HG02852 (cell line): ENCODE measurements around the gene SCNN1B.
"Not testable (repeated sequence)": the region's sequence is repeated elsewhere in the genome, so short reads cannot be mapped to it uniquely, and the experiment has no call there.

Source experiments
- ATAC-seq: cut with Tn5 transposase; IDR thresholded peaks from one replicate; pipeline ENCODE4 v1.9.1; 2021; ENCODE audit warnings: mild to moderate bottlenecking, moderate library complexity; ENCODE audit not compliant: unreplicated experiment

SCNN1B gene

DNA sequence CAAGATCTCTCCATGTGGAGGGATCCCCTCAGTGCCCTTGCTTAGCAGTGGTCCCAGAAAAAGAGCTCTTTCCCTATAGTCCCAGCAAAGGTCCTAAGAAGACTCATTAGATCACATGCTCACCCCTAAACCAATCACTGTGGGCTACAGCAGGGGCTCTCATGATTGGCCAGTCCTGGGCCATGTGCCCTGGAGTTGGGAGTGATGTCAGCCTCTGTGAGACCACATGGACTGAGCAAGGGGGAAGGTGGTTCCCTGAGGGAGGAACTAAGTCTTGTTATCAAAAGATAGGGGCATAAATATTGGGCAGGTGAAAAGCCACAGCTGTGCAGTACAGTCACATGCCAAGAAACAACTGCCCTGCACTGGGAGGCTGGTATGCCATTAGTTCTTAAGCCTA is 51.3 kb downstream of the SCNN1B start:
- no peak for ATAC-seq

DNA sequence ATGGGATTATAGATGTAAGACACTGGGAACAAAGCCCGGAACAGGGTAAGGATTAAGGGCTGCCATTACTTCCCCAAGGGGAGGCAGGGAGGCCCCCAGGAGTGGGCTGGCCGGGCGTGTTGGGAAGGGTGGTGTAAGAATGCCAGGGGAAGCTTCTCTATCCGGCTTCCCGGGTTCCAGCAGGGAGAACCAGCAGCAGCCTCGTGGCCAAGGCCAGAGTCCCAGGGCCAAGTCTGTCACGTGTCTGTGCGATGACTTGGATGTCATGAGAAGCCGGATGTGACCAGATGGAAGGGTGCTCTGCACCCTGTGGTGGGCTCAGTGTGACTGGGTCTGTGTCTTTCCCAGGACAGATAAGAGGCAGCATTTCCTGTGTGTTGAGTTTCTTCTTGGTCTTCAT is 52.1 kb downstream of the SCNN1B start:
- no peak for ATAC-seq

DNA sequence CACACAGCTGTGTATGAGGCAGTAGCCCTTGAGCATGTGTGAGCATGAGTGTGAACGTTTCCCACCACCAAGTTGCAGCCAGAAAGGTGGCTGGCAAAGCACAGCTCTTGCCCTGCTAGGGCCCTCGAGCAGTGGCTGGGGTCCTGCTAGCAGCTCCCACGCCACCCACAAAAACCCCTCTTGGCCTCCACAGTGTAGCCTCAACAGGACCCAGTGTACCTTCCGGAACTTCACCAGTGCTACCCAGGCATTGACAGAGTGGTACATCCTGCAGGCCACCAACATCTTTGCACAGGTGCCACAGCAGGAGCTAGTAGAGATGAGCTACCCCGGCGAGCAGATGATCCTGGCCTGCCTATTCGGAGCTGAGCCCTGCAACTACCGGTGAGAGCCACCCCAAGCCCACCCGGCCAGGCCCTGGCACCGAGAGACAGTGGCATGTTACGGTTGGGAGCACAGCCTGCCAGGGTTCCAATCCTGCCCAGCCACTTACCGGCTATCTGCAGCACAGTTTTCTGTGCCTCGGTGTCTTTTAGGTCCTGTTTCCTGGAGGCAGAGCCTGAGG is 53.1 kb downstream of the SCNN1B start:
- ATAC-seq = no peak

DNA sequence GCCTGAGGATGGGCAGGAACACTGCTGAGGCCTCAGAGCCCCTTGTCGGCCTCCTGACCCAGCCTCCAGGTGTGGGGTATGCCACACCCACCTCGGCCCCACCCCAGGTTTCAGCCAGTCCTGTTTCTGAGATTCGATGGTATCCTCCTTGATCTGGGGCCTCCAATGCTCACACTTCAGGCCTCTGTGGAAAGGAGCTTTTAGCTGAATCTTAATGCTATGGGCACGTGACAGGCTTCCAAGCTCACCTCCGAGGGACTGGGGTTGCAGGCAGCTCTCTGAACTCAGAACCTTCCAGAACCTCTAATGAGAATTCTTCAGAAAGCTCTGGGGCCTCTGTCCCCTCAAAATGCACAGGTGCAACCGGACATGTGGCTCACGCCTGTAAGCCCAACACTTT is 54.8 kb downstream of the SCNN1B start:
- no peak for ATAC-seq

DNA sequence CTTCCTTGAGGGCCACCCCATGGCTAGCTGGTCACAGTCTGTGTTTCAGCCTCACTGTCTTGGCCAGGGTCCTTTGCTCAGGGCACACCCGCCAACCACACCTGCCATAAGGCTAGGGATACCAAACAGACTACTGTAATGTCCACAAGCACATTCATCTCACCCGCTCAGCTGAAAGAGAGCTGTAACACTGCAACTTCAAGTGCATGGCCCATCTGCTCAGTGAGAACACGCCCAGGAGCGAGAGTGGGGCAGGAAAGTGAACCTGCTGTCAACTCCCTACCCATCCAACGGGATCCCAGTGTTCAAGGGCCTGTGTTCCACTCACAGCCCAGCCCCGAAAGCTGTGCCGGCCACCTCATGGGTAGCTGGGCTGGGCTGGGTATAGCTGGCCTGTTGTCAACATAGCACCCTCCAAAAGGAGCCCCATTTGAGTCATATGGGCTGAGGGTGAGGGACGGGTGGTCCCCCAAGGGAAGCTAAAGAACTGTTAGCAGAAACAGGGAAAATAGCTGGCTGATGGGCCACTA is 55.7 kb downstream of the SCNN1B start:
- no peak for ATAC-seq

DNA sequence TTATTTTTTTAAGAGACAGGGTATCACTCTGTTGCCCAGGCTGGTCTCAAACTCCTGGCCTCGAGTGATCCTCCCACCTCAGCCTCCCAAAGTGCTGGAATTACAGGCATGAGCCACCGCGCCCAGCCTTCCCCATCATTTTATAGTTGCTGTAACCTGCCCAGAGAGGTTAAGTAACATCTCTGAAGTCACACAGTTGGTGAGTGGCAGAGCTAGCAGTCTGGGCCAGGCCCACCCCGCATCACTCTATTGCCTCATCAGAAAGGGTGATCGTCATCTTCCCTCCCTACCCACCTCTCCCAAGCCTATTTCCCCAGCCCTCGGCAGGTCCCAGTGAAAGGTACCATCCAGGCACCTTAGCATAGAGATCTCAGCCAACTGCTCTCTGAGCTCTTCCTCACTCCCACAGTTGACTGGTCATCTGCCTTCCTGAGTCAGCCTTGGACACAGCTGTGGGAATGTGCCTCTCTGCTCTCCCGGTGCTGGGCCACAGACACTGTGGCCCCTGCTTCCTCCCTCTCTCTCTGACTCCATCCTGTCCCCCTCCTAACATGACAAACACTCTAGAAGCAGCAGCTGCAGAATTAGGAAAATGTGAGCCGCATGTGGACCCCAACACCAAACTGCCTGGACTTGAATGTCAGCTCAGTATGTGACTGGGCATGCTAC is 57.1 kb downstream of the SCNN1B start:
- no peak for ATAC-seq

DNA sequence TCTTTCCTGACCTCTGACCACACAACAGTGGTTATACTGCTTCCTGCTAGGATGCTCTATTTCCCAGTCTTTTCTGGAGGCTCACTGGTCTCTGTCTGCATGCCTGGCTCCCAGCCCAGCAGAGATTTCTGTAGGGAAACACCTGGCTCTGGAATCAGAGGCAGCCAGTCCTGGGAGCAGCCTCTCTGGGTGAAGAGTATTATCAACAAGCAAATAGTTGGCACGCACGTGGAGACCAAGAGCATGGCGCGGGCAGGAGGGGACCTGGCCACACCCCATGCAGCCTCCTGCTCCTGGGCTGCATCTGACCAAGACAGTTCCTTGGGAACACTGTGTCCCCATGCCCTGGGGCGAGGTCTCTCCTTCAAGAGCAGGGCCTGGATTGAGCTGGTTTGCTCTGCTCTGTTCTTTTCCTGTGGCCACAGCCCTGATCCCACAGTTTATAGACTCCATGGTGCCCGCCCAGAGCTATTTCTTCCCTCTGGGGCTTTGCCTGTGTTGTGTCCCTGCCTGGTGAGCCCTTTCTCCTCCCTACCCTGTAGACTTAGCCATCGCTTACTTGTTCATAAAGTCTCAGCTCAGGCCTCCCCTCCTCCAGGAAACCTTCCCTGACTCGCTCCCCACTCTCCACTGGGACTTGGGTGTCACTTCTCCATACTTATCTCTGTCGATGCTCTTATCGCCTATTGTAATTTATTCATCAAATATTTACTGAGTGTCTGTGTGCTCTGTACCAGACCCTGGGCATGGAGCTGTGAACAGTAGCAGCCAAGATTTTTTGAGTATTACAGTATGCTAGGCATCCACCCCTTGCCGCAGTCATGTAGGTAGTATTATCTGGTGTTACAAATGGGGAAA is 60.6 kb downstream of the SCNN1B start:
- ATAC-seq = no peak

DNA sequence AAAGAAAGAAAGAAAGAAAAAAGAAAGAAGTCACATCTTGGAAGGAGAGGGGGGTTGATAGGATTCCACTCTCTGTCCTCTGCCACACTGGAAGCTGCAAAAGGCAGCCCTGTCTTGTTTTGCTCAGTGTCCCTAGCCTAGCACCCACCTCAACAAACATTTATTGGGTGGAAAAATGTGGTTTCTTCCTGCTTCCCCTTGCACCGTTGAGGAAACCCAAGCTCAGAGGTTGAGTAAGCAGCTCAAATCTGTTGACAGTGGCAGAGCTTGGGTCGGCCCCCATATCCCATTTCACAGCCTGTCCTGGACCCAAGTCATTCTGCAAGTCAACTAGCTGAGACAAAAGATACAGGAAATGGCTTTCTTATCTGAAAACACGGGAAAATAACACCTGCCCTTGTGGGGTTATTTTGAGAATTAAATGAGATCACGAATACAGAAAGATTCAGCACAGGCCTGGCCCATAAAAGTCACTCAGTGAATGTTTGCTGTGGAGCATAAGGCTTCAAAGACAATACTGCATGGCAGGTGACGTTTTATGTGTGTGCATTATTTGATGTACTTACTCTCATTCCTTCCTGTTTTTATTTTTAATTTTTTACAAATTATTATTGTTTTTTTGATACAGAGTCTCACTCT is 63.6 kb downstream of the SCNN1B start:
- ATAC-seq = no peak

DNA sequence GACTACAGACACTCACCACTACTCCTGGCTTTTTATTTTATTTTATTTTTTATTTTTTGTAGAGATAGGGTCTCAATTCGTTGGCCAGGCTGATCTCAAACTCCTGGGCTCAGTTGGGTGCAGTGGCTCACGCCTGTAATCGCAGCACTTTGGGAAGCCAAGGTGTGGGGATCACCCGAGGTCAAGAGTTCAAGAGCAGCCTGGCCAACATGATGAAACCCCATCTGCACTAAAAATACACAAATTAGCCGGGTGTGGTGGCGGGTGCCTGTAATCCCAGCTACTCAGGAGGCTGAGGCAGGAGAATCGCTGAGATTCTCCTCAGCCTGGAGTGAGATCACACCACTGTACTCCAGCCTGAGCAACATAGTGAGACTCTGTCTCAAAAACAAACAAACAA is 64.2 kb downstream of the SCNN1B start:
- ATAC-seq = not testable (repeated sequence)

DNA sequence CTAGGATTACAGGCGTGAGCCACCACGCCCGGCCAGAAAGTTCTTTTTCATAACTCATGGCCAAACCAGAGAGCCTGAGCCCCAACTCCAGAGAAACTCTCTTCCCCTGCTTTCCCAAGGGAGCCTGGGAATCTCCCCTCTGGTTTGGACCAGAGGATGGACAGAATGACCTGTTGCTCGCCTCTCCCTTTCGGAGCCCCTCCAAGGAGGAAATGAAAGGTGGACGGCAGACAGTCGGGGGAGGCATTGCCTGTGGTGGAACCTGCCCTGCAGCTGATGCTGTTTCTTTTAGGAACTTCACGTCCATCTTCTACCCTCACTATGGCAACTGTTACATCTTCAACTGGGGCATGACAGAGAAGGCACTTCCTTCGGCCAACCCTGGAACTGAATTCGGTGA is 65.5 kb downstream of the SCNN1B start:
- ATAC-seq = no peak

DNA sequence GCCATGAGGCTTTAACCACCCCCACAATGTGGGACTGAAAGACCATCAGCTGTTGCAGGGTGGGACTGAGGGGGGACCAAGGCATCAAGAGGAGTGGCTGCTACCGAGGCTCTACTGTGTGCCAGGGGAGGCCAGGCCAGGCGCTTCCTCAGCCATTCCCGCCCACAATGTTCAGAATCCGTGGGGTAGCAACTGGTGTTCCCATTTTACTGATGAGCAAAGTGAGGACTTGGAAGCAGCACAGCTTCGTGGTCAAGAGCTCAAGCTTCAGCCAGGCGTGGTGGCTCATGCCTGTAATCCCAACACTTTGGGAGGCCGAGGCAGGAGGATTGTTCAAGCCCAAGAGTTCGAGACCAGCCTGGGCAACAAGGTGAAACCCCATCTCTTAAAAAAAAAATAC is 65.9 kb downstream of the SCNN1B start:
- ATAC-seq = no peak

DNA sequence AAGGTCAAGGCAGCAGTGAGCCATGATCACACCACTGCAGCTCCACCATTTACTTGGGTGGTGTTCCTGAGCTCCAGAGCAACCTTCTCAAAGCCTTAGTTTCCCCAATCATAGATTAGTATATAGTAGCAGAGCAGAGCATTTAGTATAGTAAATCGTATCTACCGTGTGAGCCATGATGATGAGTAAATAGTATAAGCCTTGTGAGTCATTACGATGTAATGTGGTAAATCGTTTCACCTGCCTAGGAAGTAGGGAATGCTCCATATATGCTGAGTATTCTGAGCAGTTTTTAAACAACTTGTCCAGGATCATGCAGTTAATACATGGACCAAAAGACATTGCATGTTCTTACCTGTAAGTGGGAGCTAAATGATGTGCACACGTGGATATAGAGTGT is 66.4 kb downstream of the SCNN1B start:
- no peak for ATAC-seq

DNA sequence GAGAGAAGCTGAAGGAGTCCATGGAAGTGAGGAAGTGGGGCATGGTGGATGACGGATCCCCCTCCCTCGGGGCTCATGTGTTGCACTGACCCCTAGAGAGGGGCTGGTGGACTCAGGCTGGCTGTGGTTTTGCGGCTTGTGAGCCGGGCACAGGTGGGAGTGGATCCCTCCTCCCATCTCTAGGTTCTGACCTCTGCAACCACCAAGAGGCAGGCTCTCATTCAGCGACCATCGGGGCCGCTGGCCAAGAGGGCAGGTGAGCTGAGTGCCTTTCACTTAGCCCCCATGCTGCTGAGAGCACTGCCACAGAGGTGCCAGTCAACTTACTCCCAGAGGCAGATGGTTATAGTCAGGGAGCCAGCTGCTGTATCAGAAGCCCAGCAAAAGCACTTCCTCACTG is 67.3 kb downstream of the SCNN1B start:
- no peak for ATAC-seq

DNA sequence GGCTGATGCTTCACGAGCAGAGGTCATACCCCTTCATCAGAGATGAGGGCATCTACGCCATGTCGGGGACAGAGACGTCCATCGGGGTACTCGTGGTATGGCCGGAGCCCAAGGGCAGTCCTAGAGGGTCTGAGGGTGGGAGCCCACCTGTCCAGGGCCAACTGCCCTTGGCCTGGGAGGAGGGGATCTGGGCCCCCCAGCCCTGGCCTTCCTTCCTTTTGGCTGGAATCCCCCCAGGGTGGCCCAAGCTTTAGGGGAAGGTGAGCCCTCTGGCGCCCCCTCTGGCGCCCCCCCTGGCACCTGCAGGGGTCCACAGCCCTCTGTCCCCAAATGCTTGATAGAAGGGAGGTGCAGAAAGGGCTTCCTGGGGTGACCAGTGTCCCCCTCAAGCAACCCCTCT is 69.3 kb downstream of the SCNN1B start:
- ATAC-seq = no peak

DNA sequence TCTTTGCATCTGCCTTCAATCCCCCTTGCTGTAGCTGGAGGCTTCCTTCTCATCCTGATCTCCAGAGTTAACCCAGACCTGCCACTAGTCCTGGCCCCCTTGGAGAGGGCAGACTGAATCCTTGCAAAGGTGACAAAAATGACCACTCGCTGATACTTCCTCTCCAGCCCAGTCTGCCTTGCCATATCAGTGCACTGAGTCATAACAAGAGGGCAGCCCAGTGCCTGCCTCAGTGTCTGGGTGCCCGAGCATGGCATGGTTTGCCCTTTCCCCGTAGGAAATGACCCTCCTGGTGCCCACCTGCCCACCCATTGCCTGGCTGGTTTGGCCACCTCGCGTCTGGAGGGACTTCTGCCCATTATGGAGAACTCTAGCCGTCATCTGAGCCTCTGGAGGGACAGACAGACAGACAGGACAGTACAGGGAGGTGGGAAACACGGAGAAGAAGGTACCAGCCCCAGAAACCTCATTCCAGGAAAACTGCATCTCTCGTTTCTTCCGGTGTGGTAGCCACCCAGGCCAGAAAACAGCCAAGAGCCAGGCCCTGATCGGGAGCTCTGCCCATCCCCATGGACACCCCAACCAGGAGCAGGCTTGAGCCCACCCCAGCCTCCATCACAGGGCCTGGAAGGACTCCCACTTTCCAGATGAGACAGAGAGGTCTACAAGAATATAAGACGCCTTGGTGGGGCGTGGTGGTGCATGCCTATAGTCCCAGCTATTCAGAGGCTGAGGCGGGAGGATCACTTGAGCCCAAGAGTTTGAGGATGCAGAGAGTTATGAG is 71.5 kb downstream of the SCNN1B start:
- no peak for ATAC-seq

DNA sequence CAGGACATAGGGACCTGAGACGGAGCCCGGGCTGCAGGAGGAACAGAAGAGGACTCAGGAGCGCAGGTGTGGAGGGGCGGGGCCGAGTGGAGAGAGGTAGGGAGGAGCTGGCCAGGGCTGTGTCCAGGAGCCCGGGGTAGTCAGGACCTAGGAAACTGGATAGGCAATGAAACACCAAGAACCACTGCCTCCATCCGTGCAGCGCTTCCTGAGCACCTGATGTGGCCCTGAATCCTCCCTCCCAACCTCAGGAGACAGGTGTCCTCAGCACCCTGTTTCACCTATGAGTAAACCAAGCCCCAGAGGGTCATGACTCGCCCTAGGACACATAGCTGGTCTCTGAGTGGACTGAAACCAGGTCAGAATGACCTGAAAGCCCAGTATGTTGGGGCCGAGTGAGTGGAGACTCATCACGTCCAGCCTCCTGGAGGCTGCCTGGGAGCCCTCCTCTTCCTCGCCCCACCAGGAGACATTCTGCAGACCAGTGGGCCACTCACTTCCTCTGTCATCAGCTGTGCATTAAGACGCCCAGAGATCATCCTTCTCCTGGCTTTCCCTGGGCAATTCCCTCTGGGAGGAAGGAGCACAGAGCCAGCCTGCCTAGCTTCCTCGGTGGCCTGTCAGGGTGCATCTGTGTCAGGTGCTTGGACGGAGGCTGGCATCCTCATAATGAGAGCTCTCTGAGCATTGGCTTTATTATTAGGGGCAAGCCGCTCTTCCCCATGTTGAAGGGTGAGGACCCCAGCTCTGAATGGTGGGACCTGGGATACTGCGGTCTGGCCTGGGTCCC is 72.8 kb downstream of the SCNN1B start:
- no peak for ATAC-seq

DNA sequence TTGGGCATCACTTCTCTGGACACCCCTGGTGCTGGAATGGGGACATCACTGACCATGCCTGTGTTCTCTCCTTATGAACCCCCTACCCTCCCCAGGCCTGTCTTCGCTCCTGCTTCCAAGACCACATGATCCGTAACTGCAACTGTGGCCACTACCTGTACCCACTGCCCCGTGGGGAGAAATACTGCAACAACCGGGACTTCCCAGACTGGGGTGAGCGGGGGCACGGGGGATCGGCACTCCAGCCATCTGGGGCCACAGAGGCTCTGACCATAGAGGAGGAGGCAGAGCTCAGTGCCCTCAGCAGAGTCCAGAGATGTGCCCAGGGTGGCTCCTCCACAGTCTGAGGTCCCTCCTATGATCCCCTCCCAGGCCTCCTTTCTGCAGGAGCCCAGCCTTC is 73.5 kb downstream of the SCNN1B start:
- ATAC-seq = no peak

DNA sequence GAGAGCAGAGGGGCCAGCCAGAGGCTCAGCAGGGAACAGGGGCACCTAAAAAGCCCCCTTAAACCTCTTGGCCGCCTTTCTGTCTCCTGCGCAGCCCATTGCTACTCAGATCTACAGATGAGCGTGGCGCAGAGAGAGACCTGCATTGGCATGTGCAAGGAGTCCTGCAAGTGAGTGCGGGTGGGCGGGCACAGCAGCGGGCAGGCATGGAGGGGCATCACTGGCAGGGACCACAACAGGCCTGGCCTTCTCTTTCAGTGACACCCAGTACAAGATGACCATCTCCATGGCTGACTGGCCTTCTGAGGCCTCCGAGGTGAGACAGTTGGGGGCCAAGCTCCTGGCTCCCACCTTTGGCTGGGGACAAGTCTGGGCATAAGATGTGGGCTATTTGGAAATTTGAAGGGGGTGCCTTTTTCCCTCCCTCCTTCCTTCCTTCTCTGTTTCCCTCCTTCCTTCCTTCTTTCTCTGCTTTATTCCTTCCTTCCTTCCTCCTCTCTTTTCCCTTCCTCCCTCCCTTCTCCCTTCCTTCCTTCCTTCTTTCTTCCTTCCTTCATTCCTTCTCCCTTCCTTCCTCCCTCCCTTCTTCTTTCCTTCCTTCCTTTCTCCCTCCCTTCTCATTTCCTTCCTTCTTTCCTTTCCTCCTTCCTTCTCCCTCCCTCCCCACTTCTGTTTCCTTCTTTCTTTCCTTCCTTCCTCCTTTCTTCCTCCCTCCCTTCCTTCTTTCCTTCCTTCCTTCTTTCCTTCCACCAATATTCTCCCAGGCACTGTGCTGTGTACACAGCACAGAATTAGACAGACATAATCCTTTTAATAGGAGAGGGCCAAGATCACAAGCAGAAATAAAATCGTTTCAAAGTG is 75.2 kb downstream of the SCNN1B start:
- no peak for ATAC-seq

DNA sequence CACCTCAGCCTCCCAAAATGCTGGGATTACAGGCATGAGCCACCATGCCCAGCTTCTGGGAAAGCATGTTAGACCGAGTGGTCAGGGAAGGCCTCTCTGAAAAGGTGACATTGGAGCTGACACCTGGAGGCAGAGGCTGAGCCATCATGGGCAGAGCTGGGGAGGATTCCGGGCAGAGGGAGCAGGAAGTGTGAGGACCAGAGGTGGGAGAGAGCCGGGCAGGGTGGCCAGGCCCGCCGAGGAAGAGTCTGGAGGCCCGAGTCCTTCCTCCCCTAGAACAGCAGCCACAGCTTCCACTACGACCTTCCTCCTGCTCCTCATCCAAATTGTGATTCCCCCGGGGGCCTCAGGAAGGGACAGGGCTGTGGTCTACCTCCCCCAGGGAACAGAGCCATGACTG is 76.2 kb downstream of the SCNN1B start:
- no peak for ATAC-seq
